RWPE2 (cell line): Measurements from ENCODE around the gene LBX2.

ENCODE experiments used
- ATAC-seq: fragments of 200-7000 bp; cut with Tn5 transposase; 3 replicates; pipeline ENCODE4 v1.9.1; 2021; ENCODE audit warnings: low read depth
- DNase-seq: peaks from one replicate; pipeline ENCODE4 v3.0.0-alpha.2; 2020; ENCODE audit warnings: low spot score
- H3K27ac ChIP-seq: fragments of 450-650 bp; 2 replicates; pipeline ENCODE4 v1.5.1; 2017; ENCODE audit warnings: mild to moderate bottlenecking; ENCODE audit not compliant: poor library complexity, severe bottlenecking
- H3K27me3 ChIP-seq: fragments of 250-450 bp; sonication (Bioruptor Pico); 2 replicates; pipeline ENCODE4 v1.5.1; 2021; ENCODE audit warnings: mild to moderate bottlenecking, moderate library complexity; ENCODE audit not compliant: insufficient read depth, poor library complexity, severe bottlenecking
- H3K36me3 ChIP-seq: fragments of 250-450 bp; sonication (Bioruptor Pico); 2 replicates; pipeline ENCODE4 v1.5.1; 2020; ENCODE audit warnings: low read depth, mild to moderate bottlenecking, moderate library complexity
- H3K4me1 ChIP-seq: fragments of 250-450 bp; sonication (Bioruptor Pico); 2 replicates; pipeline ENCODE4 v1.5.1; 2021; ENCODE audit warnings: mild to moderate bottlenecking, moderate library complexity; ENCODE audit not compliant: insufficient read depth, poor library complexity, severe bottlenecking
- H3K4me3 ChIP-seq: fragments of 250-450 bp; sonication (Bioruptor Pico); 2 replicates; pipeline ENCODE4 v1.5.1; 2021; ENCODE audit warnings: mild to moderate bottlenecking, moderate library complexity; ENCODE audit not compliant: severe bottlenecking
- H3K9me3 ChIP-seq: fragments of 250-450 bp; sonication (Bioruptor Pico); 2 replicates; pipeline ENCODE4 v1.5.1; 2021; ENCODE audit warnings: mild to moderate bottlenecking, moderate library complexity; ENCODE audit not compliant: severe bottlenecking
- TF ChIP-seq, protein P1 (sequence below): fragments of 450-650 bp; IDR thresholded peaks from one replicate; pipeline ENCODE4 v1.5.1; 2017; ENCODE audit warnings: mild to moderate bottlenecking, moderate library complexity; ENCODE audit not compliant: poor library complexity, severe bottlenecking

LBX2 gene

DNA sequence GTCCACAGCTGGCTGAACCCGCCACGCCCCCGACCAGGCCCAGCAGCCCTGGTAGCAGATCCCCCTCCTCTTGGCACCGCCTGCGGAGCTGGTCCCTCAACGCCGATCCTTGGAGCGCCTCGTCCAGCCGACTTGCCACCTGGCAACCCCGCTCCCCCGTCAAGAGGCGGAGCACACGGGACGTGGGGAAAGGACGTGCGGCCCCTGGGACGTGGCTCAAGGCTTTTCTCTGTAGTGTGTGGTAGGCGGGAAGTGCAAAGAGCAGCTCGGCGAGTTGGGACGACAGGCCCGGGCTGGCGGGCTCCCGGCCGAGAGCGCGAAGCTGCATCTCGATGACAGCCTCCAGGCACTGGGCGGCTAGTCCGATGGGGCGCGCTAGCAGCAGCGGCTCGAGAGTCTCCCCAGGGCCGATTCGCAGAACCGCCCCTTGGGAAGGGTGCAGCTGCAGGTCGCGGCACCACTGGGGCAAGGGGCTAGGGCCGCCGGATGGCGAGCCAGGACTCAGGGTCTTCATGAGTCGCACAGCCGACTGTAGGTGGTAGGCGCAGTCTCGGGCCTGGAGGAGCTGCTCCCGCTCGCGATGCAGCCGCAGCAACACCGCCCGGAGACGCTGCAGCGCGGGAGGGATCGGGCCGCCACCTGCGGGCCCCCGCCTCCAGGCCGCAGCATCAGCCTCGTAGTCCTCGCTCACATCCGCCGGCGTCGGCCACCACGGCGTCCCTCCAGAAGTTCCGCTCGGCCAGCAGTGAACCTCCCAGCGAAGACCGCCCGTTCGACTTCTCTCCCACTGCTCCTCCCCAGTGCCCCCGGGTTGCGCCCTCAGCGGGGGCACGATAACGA, 17.2 kb downstream of the LBX2 start:
- Histone ChIP-seq H3K36me3 (peaks cover 36% of the 10 kb centered on the region), H3K9me3 (no peaks in the 10 kb centered on the region), H3K27me3 (no peaks in the 10 kb centered on the region), H3K4me1 (no peaks in the 10 kb centered on the region), H3K27ac (peak overlapping the region; percentile 54), H3K4me3 (peak overlapping the region; percentile 67)
- ATAC-seq, result peak; percentile 46
- TF ChIP-seq, protein P1, sequence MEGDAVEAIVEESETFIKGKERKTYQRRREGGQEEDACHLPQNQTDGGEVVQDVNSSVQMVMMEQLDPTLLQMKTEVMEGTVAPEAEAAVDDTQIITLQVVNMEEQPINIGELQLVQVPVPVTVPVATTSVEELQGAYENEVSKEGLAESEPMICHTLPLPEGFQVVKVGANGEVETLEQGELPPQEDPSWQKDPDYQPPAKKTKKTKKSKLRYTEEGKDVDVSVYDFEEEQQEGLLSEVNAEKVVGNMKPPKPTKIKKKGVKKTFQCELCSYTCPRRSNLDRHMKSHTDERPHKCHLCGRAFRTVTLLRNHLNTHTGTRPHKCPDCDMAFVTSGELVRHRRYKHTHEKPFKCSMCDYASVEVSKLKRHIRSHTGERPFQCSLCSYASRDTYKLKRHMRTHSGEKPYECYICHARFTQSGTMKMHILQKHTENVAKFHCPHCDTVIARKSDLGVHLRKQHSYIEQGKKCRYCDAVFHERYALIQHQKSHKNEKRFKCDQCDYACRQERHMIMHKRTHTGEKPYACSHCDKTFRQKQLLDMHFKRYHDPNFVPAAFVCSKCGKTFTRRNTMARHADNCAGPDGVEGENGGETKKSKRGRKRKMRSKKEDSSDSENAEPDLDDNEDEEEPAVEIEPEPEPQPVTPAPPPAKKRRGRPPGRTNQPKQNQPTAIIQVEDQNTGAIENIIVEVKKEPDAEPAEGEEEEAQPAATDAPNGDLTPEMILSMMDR, result no peak
- no peak for DNase-seq

DNA sequence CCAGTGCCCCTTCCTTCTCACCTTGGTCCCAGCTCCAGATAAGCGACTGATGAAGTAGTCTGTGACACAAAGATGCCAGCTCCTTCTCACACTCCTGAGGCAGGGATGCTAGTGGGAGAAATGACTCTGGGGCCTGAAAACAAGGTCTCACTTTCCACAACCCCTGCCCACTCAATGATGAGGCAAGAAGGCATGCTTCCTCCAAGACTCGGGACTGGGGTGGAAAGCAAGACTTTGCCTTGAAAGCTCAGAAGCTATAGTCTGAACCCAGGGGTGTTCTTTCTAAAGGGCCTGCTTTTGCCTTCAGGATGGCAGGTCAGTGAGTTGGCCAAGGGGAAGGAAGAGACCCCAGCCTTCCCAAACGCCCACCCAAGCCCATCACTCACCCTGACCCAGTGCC, 18.0 kb downstream of the LBX2 start:
- H3K27ac ChIP-seq, result peak overlapping the region; percentile 54
- H3K4me1 ChIP-seq, result no peaks in the 10 kb centered on the region
- DNase-seq (no peak), ATAC-seq (no peak)
- TF ChIP-seq, protein P1, result no peak
- H3K27me3 ChIP-seq, result no peaks in the 10 kb centered on the region
- H3K9me3 ChIP-seq, result no peaks in the 10 kb centered on the region
- H3K36me3 ChIP-seq, result peaks cover 34% of the 10 kb centered on the region
- H3K4me3 ChIP-seq, result peak overlapping the region; percentile 67

DNA sequence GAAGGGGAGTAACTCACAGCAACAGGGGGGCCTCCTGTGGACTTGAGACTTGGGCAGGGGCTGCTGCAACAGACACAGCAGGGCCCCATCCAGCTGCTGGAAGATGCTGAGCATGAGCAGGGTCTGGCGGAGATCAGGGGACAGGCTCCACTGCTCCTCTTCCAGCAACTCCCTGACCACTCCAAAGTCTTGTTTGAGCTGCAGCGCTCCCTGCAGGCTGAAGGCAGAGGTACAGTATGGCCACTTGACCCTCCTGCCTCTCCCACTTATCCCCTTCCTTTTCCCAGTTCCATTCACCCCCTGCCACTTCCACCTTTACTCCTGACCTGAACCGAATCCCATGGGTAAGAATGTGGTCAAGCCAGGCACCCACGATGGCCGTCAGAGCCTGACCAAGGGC, 24.5 kb downstream of the LBX2 start:
- Histone ChIP-seq H3K27ac (no peak overlapping the region), H3K27me3 (no peaks in the 10 kb centered on the region), H3K36me3 (peaks cover 35% of the 10 kb centered on the region), H3K4me3 (no peak overlapping the region), H3K4me1 (peaks cover 3% of the 10 kb centered on the region), H3K9me3 (no peaks in the 10 kb centered on the region)
- ATAC-seq (no peak), DNase-seq (no peak)
- TF ChIP-seq, protein P1, result no peak

DNA sequence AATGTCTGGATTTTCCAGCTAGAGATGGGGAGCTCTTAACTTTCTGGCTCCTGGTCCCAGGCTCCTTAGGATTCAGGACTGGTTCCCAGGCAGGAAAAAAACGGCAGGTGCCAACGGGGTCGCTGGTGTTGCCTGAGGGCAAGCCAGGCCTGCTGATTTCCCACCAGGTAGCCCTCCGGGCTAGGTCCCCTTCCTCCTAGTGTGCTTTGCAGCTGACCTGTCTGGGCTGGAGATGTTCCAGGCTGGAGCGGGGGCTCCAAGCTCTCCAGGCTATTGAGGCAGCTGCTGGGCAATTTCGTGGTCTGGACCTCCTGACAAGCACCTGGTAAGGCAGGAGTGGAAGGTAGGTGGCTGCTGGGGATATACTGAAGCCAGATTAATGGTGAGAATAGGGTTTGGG, 24.9 kb downstream of the LBX2 start:
- peaks cover 31% of the 10 kb centered on the region for H3K36me3 ChIP-seq
- ATAC-seq (no peak), DNase-seq (no peak)
- no peaks in the 10 kb centered on the region for H3K9me3 ChIP-seq
- TF ChIP-seq, protein P1, result no peak
- H3K27me3 ChIP-seq, result no peaks in the 10 kb centered on the region
- H3K4me3 ChIP-seq, result no peak overlapping the region
- H3K4me1 ChIP-seq, result peaks cover 3% of the 10 kb centered on the region
- H3K27ac ChIP-seq, result no peak overlapping the region

DNA sequence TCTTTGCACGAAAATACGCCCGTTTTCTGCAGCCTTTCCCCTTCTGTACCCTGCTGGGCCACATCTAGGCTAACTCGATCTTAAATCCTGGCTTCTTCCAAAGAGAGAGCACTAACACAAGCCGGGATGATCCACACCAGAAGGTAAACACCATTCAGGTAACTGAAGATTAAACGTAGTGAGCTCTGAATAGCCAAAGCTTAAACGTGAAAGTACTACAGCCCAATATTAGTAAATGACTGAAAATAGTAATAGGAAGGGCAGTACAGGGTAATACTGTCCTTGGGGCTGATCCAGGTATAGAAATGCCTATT, 26.5 kb downstream of the LBX2 start:
- TF ChIP-seq, protein P1, result no peak
- Histone ChIP-seq H3K27ac (peak overlapping the region; percentile 90), H3K27me3 (no peaks in the 10 kb centered on the region), H3K9me3 (no peaks in the 10 kb centered on the region), H3K4me1 (peaks cover 3% of the 10 kb centered on the region), H3K4me3 (peak overlapping the region; percentile 42), H3K36me3 (peaks cover 25% of the 10 kb centered on the region)
- DNase-seq (no peak), ATAC-seq (no peak; the same call in 1 of the 3 replicates)
